Measurements from ENCODE around the gene SERTAD3. TPM values are rescaled to one million over a fixed set of nuclear protein-coding genes. Genes with fewer than 3 reads are reported as not detected.

Gene SERTAD3
- polyA plus RNA-seq, 10 donors, result 37.2 to 55.1 (median 50.9) TPM

Other genes with a start within 250 kb of the SERTAD3 start
- gene TTC9B, start 226.0 kb downstream of the SERTAD3 start, polyA plus RNA-seq (ENCODE audit: insufficient read length in 10 of 10), result under 1 TPM in 5 of 10 donors, not detected in 5; 0.05 to 0.27 (median 0.14) TPM
- gene CCNP, start 217.6 kb downstream of the SERTAD3 start, polyA plus RNA-seq (ENCODE audit: insufficient read length in 10 of 10), result under 1 TPM in 9 of 10 donors, not detected in 1; 0.19 to 0.47 (median 0.34) TPM
- gene AKT2, start 159.0 kb downstream of the SERTAD3 start, polyA plus RNA-seq (ENCODE audit: insufficient read length in 10 of 10), result 100 to 1,000 TPM; 136 to 204 (median 166) TPM
- gene C19orf47, start 95.9 kb downstream of the SERTAD3 start, polyA plus RNA-seq (ENCODE audit: insufficient read length in 10 of 10), result 10 to 100 TPM; 44.0 to 71.9 (median 60.8) TPM
- 100 to 1,000 TPM; 169 to 268 (median 209) TPM for gene PLD3, start 95.6 kb downstream of the SERTAD3 start, polyA plus RNA-seq (ENCODE audit: insufficient read length in 10 of 10)
- 1 to 10 TPM in 9 of 10 donors, under 1 TPM in 1; 0.68 to 1.7 (median 1.4) TPM for gene HIPK4, start 54.2 kb downstream of the SERTAD3 start, polyA plus RNA-seq (ENCODE audit: insufficient read length in 10 of 10)
- 1 to 10 TPM; 6.0 to 9.0 (median 7.5) TPM for gene PRX, start 31.0 kb downstream of the SERTAD3 start, polyA plus RNA-seq (ENCODE audit: insufficient read length in 10 of 10)
- gene SERTAD1, start 18.3 kb downstream of the SERTAD3 start, polyA plus RNA-seq (ENCODE audit: insufficient read length in 10 of 10), result 1 to 10 TPM; 4.2 to 7.7 (median 6.2) TPM
- gene BLVRB, start 21.4 kb upstream of the SERTAD3 start, polyA plus RNA-seq (ENCODE audit: insufficient read length in 10 of 10), result 10 to 100 TPM; 26.1 to 55.4 (median 32.3) TPM
- under 1 TPM; 0.25 to 0.81 (median 0.49) TPM for gene SPTBN4, start 22.7 kb upstream of the SERTAD3 start, polyA plus RNA-seq (ENCODE audit: insufficient read length in 10 of 10)
- 10 to 100 TPM; 14.7 to 31.7 (median 19.0) TPM for gene SHKBP1, start 132.5 kb upstream of the SERTAD3 start, polyA plus RNA-seq (ENCODE audit: insufficient read length in 10 of 10)
- 100 to 1,000 TPM; 157 to 405 (median 220) TPM for gene LTBP4, start 157.0 kb upstream of the SERTAD3 start, polyA plus RNA-seq (ENCODE audit: insufficient read length in 10 of 10)
- 10 to 100 TPM; 22.0 to 37.8 (median 28.3) TPM for gene NUMBL, start 246.3 kb upstream of the SERTAD3 start, polyA plus RNA-seq (ENCODE audit: insufficient read length in 10 of 10)

Measured in muscle of back (tissue), 10 donors.